Central memory CD8-positive, alpha-beta T cell (primary cell): ENCODE data around the gene GULP1.

ENCODE experiments used
- ATAC-seq: fragments of 150-1000 bp; cut with Tn5 transposase; replicated peaks from 2 replicates; pipeline ENCODE4 v1.10.0; 2022; ENCODE audit warnings: mild to moderate bottlenecking, moderate FRiP score, moderate number of reproducible peaks; ENCODE audit not compliant: poor library complexity, severe bottlenecking; ENCODE audit errors: extremely low read depth
- DNase-seq, 2 donors: peaks; one replicate each; pipeline ENCODE4 v3.0.0; 2021; ENCODE audit warnings: low spot score in 2 of 2
- H3K27ac Mint-ChIP-seq: one replicate; pipeline ENCODE4 v1.8.0; 2022; ENCODE audit warnings: low read depth, mild to moderate bottlenecking, moderate library complexity, mixed read lengths
- H3K27me3 Mint-ChIP-seq: one replicate; pipeline ENCODE4 v1.8.0; 2022; ENCODE audit warnings: mixed read lengths
- H3K36me3 Mint-ChIP-seq: one replicate; pipeline ENCODE4 v1.8.0; 2022; ENCODE audit warnings: mild to moderate bottlenecking, moderate library complexity, mixed read lengths; ENCODE audit not compliant: insufficient read depth
- H3K4me1 Mint-ChIP-seq: one replicate; pipeline ENCODE4 v1.8.0; 2022; ENCODE audit warnings: mixed read lengths
- H3K4me3 Mint-ChIP-seq: one replicate; pipeline ENCODE4 v1.8.0; 2022; ENCODE audit warnings: mild to moderate bottlenecking, moderate library complexity, mixed read lengths
- H3K9me3 Mint-ChIP-seq: one replicate; pipeline ENCODE4 v1.8.0; 2022; ENCODE audit warnings: mixed read lengths

Gene GULP1

GRCh38 chr2:188291617-188292347 lies at the start of gene GULP1:
Gene GULP1 (plus strand): TSS chr2:188291874. CDS start chr2:188477703, 185,829 bp downstream.
- no peaks in the 10 kb centered on the region for H3K36me3 Mint-ChIP-seq
- H3K4me3 Mint-ChIP-seq, result no peak within 1 kb of the TSS
- no peaks in the 10 kb centered on the region for H3K9me3 Mint-ChIP-seq
- ATAC-seq (no peak), DNase-seq (no peak)
- H3K27me3 Mint-ChIP-seq, result peaks cover 29% of the 10 kb centered on the region
- H3K27ac Mint-ChIP-seq, result no peak within 1 kb of the TSS
- no peaks in the 10 kb centered on the region for H3K4me1 Mint-ChIP-seq

GRCh38 chr2:188243381-188243780 lies 48.3 kb upstream of the GULP1 start:
- no peak for ATAC-seq
- Mint-ChIP-seq H3K4me3 (no peak overlapping the region), H3K4me1 (no peaks in the 10 kb centered on the region), H3K27me3 (no peaks in the 10 kb centered on the region), H3K36me3 (no peaks in the 10 kb centered on the region), H3K27ac (no peak overlapping the region), H3K9me3 (peaks cover 6% of the 10 kb centered on the region)
- DNase-seq, result no peak

DNA sequence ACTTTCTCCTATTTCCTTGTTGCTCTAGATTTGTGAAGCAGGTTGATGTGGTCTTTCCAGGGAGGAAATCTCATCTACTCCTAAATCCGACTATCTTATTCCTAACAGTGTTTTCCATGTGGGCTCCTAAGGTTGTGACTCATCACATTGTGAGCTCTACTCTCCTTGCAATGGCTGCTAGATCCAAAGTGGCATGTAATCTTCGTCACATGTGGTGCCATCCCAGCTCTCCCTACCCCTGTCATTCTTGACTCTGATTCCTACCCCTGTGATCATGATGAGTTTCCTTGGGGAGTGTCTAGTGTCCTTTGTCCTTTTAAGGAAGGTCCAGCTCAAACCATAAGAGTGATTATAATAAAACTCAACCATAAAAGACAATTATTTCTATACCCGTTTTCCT lies 47.3 kb upstream of the GULP1 start:
- no peaks in the 10 kb centered on the region for H3K36me3 Mint-ChIP-seq
- DNase-seq (no peak), ATAC-seq (no peak)
- no peaks in the 10 kb centered on the region for H3K27me3 Mint-ChIP-seq
- no peak overlapping the region for H3K27ac Mint-ChIP-seq
- no peak overlapping the region for H3K4me3 Mint-ChIP-seq
- peaks cover 6% of the 10 kb centered on the region for H3K9me3 Mint-ChIP-seq
- no peaks in the 10 kb centered on the region for H3K4me1 Mint-ChIP-seq

GRCh38 chr2:188245230-188245629 lies 46.4 kb upstream of the GULP1 start:
- DNase-seq (no peak), ATAC-seq (no peak)
- Mint-ChIP-seq H3K4me3 (no peak overlapping the region), H3K9me3 (peaks cover 6% of the 10 kb centered on the region), H3K27ac (no peak overlapping the region), H3K4me1 (no peaks in the 10 kb centered on the region), H3K27me3 (no peaks in the 10 kb centered on the region), H3K36me3 (no peaks in the 10 kb centered on the region)

GRCh38 chr2:188248513-188248912 lies 43.2 kb upstream of the GULP1 start:
- no peaks in the 10 kb centered on the region for H3K36me3 Mint-ChIP-seq
- H3K27me3 Mint-ChIP-seq, result no peaks in the 10 kb centered on the region
- ATAC-seq (no peak), DNase-seq (no peak)
- H3K4me1 Mint-ChIP-seq, result no peaks in the 10 kb centered on the region
- H3K27ac Mint-ChIP-seq, result no peak overlapping the region
- no peak overlapping the region for H3K4me3 Mint-ChIP-seq
- peaks cover 6% of the 10 kb centered on the region for H3K9me3 Mint-ChIP-seq

DNA sequence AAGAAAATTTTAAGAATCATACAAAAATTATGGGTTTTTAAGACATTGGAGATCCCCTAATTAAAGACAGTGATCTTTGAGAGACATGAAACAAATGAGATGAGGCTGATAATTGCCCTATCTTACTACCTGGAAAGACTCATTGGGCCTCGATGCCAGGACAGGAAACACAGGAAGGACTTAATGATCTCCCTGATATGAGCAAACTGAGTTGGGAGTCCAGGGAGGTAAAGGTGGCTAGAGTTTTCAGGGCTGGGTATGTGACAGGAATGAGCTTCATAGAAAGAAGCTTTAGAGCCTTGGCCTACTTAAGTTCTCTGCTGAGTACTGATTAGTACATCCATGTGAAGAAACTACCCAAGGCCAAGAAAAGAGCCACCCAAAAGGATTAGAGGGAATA lies 40.6 kb upstream of the GULP1 start:
- DNase-seq, result no peak
- no peak overlapping the region for H3K4me3 Mint-ChIP-seq
- no peaks in the 10 kb centered on the region for H3K4me1 Mint-ChIP-seq
- H3K9me3 Mint-ChIP-seq, result peaks cover 6% of the 10 kb centered on the region
- ATAC-seq, result no peak
- no peak overlapping the region for H3K27ac Mint-ChIP-seq
- no peaks in the 10 kb centered on the region for H3K36me3 Mint-ChIP-seq
- no peaks in the 10 kb centered on the region for H3K27me3 Mint-ChIP-seq

- Mint-ChIP-seq H3K4me3 (no peak overlapping the region), H3K36me3 (no peaks in the 10 kb centered on the region), H3K27me3 (no peaks in the 10 kb centered on the region), H3K4me1 (no peaks in the 10 kb centered on the region), H3K9me3 (no peaks in the 10 kb centered on the region), H3K27ac (no peak overlapping the region)
- no peak for DNase-seq
- ATAC-seq, result no peak
Measured at GRCh38 chr2:188256420-188256819, 35.3 kb upstream of the GULP1 start.

GRCh38 chr2:188265315-188265714 lies 26.4 kb upstream of the GULP1 start:
- Mint-ChIP-seq H3K36me3 (no peaks in the 10 kb centered on the region), H3K27ac (no peak overlapping the region), H3K9me3 (no peaks in the 10 kb centered on the region), H3K27me3 (no peaks in the 10 kb centered on the region), H3K4me3 (no peak overlapping the region), H3K4me1 (no peaks in the 10 kb centered on the region)
- DNase-seq (no peak), ATAC-seq (no peak)

DNA sequence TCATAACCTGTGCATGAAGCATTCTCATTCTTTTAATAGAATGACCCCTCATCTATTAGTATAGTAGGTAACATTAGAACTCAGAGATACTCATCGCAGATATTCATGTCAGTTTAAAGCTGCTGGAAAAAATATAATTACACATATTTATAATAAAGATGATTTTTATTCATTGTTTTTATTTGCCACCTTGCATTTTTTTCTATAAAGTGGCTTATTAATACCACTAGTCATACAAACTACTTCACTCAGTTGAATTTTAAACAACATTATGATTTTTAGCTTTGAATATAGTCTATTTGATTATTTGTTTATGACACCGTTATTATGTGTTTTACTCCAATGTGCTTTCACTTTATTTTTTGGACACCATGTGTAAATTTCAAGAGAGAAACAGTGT lies 23.9 kb upstream of the GULP1 start:
- ATAC-seq, result no peak
- DNase-seq, result no peak
- peaks cover 5% of the 10 kb centered on the region for H3K9me3 Mint-ChIP-seq
- no peaks in the 10 kb centered on the region for H3K4me1 Mint-ChIP-seq
- no peaks in the 10 kb centered on the region for H3K27me3 Mint-ChIP-seq
- H3K4me3 Mint-ChIP-seq, result no peak overlapping the region
- no peak overlapping the region for H3K27ac Mint-ChIP-seq
- no peaks in the 10 kb centered on the region for H3K36me3 Mint-ChIP-seq

DNA sequence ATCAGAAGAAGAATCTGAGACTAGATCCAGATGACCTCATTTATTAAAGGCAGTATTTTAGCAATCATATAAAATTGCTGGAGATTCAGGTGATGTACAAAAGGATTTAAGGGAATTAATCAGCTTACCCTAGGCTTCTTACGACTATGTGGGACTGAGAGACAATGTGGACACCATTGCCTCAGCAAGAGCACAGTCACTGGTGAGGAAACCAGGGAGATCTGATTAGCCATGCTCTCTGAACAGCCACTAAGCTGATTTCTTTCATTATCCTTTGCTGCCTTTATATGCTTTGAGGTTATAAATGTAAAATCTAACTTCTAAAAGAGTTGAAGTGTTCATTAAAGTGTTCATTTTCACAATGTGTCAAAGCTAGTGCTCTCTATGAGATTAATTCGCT lies 22.7 kb upstream of the GULP1 start:
- no peaks in the 10 kb centered on the region for H3K36me3 Mint-ChIP-seq
- no peak overlapping the region for H3K4me3 Mint-ChIP-seq
- H3K27me3 Mint-ChIP-seq, result no peaks in the 10 kb centered on the region
- H3K27ac Mint-ChIP-seq, result no peak overlapping the region
- DNase-seq, result no peak
- H3K9me3 Mint-ChIP-seq, result peaks cover 8% of the 10 kb centered on the region
- ATAC-seq, result no peak
- H3K4me1 Mint-ChIP-seq, result no peaks in the 10 kb centered on the region

DNA sequence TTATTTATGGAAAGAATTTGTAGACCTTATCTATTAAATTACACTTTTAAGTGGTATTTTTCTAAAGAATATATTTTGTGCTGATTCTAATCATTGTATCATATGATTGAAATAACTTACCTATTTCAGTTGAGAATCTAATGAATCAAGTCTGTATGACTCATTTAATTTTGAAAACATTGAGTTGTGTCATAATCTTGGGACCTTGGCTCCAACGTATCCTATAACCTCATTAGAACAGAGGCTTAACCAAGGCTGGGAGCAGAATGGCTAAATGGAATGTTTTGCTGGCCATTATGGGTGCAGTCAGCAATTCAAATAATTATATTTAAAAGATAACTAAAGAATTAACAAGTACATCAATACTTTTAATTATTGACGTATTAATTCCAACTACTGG lies 19.6 kb upstream of the GULP1 start:
- no peaks in the 10 kb centered on the region for H3K4me1 Mint-ChIP-seq
- H3K27me3 Mint-ChIP-seq, result no peaks in the 10 kb centered on the region
- H3K36me3 Mint-ChIP-seq, result no peaks in the 10 kb centered on the region
- ATAC-seq, result no peak
- H3K27ac Mint-ChIP-seq, result no peak overlapping the region
- peaks cover 19% of the 10 kb centered on the region for H3K9me3 Mint-ChIP-seq
- no peak overlapping the region for H3K4me3 Mint-ChIP-seq
- no peak for DNase-seq

DNA sequence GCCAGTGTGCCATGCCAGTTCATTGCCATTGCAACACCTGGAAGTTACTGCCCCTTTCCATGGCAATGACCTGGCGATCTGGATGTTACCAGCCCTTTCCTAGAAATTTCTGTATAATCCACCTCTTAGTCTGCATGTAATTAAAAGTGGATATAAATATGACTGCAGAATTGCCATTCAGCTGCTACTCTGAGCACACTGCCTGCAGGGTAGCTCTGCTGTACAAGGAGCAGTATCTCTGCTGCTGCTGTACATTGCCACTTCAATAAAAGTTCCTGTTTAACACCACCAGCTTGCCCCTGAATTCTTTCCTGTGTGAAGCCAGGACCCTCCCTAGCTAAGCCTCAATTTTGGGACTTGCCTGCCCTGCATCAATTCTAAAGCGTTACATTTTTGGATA lies 17.4 kb upstream of the GULP1 start:
- Mint-ChIP-seq H3K9me3 (peaks cover 19% of the 10 kb centered on the region), H3K4me3 (no peak overlapping the region), H3K36me3 (no peaks in the 10 kb centered on the region), H3K4me1 (no peaks in the 10 kb centered on the region), H3K27me3 (no peaks in the 10 kb centered on the region), H3K27ac (no peak overlapping the region)
- DNase-seq (no peak), ATAC-seq (no peak)

GRCh38 chr2:188276255-188276654 lies 15.4 kb upstream of the GULP1 start:
- no peak for ATAC-seq
- Mint-ChIP-seq H3K27me3 (no peaks in the 10 kb centered on the region), H3K9me3 (peaks cover 25% of the 10 kb centered on the region), H3K27ac (no peak overlapping the region), H3K4me3 (no peak overlapping the region), H3K4me1 (no peaks in the 10 kb centered on the region), H3K36me3 (no peaks in the 10 kb centered on the region)
- DNase-seq, result no peak
